ENCODE measurements around the gene STX1B.

Gene STX1B

GRCh38 chr16:30983289-30983889 lies 27.0 kb downstream of the STX1B start:
- TF ChIP-seq CTCF (IDR thresholded peaks at IDR 0.05), result no peak

GRCh38 chr16:30982548-30983288 lies 27.7 kb downstream of the STX1B start:
- TF ChIP-seq CTCF (IDR thresholded peaks at IDR 0.05), result no peak

- TF ChIP-seq CTCF (IDR thresholded peaks at IDR 0.05), result no peak
Observed at GRCh38 chr16:30980959-30981358, 29.5 kb downstream of the STX1B start.

- no peak for TF ChIP-seq CTCF (IDR thresholded peaks at IDR 0.05)
Observed at GRCh38 chr16:30980434-30980833, 30.0 kb downstream of the STX1B start.

DNA sequence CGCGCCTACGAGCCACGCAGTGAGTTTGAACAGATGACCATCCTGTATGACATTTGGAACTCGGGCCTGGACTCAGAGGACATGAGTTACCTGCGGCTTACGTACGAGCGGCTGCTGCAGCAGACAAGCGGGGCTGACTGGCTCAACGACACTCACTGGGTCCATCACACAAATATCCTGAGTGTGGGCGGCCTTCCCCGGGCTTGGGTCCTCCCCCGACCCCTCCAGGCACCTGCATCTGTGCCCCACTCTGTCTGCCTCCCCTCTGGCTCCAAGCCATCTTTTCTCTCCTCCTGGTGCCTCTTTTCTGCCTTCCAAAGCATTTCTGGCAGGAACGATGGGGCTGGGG lies 30.4 kb downstream of the STX1B start:
- TF ChIP-seq CTCF (IDR thresholded peaks at IDR 0.05), result no peak

DNA sequence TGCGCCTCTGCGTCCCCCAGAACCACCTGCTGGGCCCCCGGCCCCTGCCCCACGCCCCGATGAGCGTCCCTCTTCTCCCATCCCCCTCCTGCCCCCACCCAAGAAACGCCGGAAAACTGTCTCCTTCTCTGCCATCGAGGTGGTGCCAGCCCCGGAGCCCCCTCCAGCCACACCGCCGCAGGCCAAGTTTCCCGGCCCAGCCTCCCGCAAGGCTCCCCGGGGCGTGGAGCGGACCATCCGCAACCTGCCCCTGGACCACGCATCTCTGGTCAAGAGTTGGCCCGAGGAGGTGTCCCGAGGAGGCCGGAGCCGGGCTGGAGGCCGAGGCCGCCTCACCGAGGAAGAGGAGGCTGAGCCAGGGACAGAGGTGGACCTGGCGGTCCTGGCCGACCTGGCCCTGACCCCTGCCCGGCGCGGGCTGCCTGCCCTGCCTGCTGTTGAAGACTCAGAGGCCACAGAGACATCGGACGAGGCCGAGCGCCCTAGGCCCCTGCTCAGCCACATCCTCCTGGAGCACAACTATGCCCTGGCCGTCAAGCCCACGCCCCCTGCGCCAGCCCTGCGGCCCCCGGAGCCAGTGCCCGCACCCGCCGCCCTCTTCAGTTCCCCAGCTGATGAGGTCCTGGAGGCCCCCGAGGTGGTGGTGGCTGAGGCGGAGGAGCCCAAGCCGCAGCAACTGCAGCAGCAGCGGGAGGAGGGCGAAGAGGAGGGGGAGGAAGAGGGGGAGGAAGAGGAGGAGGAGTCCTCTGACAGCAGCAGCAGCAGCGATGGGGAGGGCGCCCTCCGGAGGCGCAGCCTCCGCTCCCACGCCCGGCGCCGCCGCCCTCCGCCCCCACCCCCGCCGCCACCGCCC lies 31.0 kb downstream of the STX1B start:
- no peak for TF ChIP-seq CTCF (IDR thresholded peaks at IDR 0.05)

DNA sequence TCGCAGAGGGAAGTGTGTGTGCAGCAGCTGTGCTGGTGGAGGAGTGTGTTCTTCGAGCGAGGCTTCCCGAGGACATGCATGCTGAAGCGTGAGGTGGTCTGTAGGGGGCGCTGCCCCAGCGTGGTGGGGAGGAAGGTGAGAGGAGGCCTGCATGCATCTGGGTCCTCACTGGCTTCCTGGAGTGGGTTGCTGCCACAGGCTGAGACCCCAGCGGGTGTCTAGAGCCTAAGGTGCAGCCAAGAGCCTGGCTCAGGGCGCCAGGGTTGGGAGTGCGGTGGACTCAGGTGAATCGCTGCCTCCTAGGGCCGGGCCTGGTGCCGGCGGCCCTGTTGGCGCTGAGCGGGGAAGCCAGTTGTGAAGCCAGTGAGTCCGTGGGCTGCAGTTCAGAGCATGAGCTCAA lies 32.9 kb downstream of the STX1B start:
- TF ChIP-seq CTCF (IDR thresholded peaks at IDR 0.05), result peak; percentile 41
